NCI-H187 (cell line): Measurements from ENCODE around the gene DOCK8.
A peak's percentile ranks its signal among the peaks of the same experiment; 100 is the strongest.

Experiments used
- DNase-seq, 2 experiments: peaks; one replicate each; lab custom pipeline; 2025; lab: John Stamatoyannopoulos, UW

The DOCK8 gene

GRCh38 chr9:495739-496138, 281.1 kb downstream of the DOCK8 start:
- DNase-seq: no peak

- no peak for DNase-seq
Observed at GRCh38 chr9:503326-503725, 288.7 kb downstream of the DOCK8 start.

- peak; percentile 37 to 63 for DNase-seq
Observed at GRCh38 chr9:503881-504852, 289.5 kb downstream of the DOCK8 start, which contains the start of gene KANK1. KANK1 (plus strand) TSS chr9:504695.

- no peak for DNase-seq
Observed at GRCh38 chr9:504921-505740, 290.5 kb downstream of the DOCK8 start.

- no peak for DNase-seq
Observed at GRCh38 chr9:505741-506059, 291.0 kb downstream of the DOCK8 start.

GRCh38 chr9:506281-506680, 291.6 kb downstream of the DOCK8 start:
- DNase-seq: peak in 1 of 2 experiments; percentile 5

- DNase-seq: no peak
Observed at GRCh38 chr9:511861-512260, 297.2 kb downstream of the DOCK8 start.

GRCh38 chr9:512555-513272, 298.0 kb downstream of the DOCK8 start:
- DNase-seq: peak; percentile 42 to 50
